T-helper 22 cell (primary cell): ENCODE measurements around the gene COL24A1.

Experiments used
- DNase-seq: peaks from one replicate; pipeline ENCODE4 v3.0.0-alpha.2; 2020; ENCODE audit warnings: low read depth

Gene COL24A1

DNA sequence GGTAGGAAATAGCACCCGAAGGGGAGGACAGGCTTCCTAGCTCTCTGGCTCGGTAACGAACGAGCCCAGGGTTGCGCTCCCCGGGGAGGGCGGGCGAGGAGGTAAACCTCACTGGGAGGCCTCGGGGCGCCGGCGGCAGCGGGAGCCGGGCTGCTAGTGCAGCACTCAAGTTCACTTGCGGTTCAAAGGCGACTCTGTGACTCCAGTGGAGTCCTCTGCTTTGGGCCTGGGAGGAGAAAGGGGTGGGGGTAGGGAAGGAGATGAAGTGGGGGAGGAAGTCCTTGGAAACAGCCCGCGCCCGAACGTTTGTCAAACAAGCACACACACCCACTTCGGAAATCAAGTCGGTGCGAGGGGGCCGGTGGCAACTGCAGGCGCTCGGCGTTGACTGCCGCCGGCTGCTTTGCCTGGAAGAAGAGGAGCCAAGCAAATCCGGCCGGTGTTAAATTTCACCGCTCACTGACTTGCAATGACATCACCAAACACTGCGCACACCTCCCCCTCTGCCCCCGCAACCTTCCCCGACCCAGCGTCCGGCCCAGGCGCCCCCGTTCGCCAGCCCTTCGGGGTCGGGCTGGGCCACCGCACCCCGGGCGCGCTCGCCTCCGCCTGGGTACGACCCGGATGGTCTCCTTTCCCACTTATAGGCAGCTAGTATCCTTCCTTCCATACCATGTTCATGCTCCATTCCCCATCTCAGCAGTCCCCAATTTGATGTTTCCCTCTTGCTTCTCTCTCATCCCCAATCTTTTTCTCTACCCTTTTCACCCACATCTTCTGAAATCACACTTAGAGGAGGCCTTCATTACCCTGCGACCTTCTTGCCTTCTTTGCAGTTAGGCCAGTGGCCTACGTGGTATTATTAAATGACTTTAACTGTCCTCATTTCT lies at the start of gene COL24A1:
Gene COL24A1 (minus strand): TSS at position 207 of the 890 bp plus-strand sequence. CDS start 376 bp downstream, outside the sequence.
- DNase-seq = no peak

DNA sequence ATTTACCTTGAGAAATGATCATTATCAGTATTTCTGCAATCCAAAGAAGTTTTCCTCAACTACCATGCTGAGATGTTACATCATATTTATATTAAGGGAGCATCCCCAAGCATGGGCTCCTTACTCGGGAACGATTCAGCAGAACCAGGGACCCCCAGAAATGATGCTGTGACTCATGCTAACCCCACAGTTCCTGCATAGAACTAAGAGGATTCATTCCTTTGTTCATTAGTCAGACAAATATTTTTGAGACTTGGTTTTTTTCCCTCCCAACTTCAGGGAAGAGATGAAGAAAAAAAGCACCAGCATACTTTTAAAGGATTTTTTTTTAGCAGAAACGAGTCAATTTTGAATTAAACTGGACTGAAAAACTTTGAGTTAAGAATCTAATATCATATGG lies 49.2 kb upstream of the COL24A1 start:
- no peak for DNase-seq

DNA sequence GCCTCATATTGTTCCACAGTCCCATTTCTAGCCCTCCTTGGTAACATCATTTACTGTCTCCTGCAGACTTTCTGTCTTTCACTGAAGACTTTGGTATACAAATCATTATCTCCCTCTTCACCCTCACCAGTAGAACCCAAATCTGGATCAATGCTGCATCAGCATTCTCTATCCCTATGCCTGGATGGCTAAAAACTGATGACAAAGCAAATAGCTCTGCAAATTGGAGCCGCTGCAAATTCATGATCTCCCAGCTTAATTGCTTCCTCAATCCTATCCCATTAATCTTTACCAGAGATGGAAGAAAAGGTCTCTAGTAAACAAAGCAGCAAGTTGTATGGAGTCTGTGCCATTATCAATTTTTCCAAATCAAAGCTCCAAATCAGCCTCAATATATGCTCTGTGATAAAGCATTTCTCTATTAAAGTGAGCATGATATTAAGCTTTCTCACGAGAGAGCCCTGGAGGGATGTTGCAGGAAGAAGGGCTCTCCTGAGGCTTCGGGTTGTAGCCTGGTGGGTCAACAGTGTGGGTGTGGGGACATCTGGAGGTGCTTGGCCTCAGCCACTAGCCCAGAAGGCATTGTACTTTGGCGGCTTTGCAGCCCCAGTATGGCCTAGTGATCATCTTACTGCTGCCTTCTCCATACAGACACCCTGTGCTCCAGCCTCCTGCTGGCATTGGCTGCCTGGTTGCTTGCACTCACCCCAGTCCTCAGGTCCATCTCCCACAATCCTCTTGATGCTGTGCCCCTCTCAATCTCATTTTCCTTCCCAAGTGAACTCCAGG lies 46.2 kb upstream of the COL24A1 start:
- no peak for DNase-seq

DNA sequence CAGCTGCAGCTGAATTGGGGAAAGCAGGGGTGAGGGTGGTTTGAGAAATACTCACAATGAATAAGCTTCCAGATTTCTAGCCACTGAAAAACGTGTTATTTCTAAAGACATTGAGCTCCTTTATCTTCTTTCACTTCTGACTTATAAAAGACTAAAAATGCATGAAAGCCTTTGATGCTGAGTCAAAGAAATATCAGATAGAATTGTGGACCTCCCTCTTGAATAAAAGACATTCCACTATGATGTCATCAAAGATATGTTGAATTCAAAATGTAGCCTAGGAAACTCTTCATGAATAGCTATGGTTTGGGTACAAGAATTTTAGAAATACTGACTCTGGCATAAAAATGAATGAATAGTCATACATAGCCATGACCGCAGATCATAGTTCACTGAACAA lies 44.7 kb upstream of the COL24A1 start:
- no peak for DNase-seq

DNA sequence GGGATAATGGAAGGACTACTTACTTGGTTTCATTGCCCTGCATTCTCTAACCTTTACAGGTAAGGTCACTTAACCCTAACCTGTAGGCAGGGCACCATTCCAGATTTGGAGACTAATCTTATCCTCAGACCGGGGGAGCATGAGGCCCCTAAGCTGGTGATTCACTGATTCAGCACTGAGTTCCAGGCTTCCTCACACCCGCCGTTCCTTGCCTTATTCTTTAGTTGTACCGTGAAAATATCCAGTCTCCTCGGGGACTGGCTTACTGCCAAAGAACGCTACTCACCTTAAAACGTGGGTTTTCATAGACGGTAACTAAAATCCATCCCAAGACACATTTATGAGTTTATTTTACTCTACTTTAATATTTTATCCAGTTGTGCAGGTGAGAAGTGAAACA lies 44.3 kb upstream of the COL24A1 start:
- no peak for DNase-seq

DNA sequence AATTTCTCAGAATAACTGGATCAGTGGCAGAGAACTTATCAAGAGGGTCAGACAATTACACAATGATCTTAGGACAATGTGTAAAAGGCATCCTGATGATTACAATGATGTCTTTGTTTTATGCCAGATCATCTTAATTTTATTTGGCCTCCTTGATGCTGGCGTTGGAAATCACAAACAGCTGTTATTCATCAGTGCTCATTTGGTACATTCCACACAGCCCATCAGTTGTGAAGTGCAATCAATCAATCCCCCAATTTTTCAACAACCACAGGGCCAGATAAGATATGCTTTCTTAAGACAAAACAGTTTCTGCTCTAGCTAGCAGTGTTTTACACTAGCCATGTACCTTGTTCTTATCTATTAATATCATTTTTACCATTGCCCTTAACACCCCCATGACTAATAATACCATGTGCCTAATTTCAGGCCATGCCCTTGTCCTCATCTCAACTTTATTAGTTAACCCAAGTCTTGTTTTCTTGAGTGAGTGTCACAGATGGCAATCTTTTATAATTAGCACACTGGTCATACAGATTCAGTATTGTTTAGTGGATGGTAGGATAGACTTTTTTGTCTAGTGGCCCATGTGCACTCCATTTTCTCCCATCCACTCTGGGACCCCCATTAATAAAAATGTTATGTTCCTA lies 40.8 kb upstream of the COL24A1 start:
- no peak for DNase-seq

DNA sequence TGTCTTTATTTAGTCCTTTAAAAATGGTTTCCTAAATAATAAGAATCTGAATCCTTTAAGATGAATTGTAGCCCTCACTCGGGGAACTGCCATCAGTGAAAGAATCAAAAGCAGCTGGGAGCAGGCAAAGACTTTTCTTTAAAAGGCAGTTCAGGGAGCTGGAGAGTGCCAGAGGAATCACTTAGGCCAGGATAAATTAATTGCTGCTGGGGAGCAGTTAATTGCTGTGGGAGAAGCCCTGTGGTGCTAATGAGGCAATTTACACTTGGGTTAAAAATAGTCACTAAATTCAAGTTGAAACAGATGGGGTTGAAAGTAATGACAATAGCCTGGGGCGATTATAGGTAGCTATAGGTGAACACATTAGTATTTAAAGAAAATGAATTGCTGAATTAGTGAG lies 38.7 kb upstream of the COL24A1 start:
- DNase-seq = no peak

DNA sequence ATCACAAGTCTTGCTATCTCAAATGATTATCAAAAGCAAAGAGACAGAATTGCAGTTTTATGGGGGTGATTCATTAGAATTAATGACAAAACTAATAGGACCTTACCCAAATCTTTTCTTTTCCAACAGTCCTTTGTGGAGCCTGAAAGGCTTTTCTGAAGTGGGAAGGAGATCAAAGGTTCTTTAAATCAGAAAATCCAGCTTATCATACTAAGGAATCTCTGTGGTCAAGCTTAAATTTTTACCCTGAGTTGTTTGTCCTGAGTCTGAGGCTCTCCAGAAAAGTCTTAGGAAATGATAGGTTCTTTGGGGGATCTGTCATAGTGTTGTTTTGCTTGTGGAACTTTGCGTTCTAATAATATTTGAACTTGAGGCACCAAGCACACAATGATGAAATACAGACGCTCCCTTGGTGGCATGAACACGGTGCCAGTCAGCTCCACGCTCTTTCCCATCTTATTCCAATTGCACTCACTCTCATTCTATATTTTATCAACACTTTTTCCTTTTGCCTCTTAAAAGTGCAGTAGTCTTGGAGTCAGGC lies 38.0 kb upstream of the COL24A1 start:
- no peak for DNase-seq

DNA sequence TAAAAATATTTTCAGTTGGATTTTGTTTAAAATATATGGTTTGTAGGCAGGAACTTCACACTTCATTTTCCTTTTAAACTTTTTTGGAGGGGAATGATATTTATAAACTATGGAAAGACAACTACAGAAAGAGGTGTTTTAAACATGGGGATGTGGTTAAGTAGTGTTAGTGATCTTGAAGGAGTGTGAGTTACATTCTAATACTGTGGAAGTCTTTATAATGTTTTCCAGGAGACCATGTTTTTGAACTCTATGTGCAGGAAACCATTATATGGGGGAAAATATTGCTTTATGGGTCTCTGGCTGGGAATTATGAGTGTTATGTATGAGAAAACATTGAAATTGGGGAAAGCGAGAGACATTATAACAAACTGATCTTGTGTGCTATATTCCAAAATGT lies 35.8 kb upstream of the COL24A1 start:
- no peak for DNase-seq

DNA sequence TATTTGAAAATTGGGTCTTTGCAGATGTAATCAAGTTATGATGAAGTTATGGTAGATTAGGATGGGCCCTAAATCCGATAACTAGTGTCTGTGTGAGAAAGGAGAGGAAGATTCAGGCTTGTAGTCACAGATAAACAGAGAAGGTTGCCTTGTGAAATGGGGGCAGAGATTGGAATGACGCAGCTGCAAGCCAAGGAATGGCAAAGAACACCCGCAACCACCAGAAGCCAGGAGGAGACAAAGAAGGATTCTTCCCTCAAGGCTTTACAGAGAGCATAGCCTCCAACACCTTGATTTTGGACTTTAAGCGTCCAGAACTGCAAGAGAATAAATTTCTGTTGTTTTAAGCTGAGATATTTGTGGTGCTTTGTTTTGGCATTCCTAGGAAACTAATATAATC lies 35.4 kb upstream of the COL24A1 start:
- no peak for DNase-seq

DNA sequence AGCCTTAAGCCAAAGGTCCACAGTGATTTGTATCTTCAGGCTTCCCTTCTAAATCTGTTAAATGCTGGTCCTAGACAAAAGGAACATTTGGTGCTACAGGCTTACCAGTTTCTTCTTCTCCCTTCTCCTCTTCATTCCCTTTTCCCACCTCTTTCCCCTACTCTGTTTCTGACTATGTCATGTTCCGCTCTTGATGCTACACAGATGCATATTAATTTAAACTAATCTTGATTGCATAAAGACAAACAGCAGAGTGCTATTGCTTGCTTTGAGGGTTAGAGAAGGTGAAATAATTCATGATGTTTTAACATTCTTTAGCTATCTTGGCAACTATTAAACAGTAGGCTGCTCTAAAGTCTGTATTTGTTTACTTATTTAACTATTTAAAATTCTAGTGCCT lies 34.3 kb upstream of the COL24A1 start:
- no peak for DNase-seq

DNA sequence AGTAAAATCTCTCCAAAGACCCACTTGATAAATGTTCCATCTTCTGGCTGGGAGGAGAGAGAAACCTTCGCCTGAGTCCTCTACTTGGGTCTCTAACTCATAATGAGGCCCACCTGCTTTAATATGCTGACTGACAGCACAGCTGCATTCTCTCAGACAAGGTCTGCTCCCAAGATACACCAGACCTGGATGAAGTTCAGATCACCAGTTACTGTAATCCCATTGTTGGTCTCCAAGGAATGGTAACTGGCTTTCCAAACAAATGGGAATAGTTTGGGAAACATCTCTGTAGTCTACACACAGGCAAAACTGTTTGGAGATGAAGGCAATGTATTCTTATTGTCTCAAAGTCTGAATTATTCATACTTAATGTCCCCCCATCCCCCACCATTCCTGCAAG lies 27.9 kb upstream of the COL24A1 start:
- no peak for DNase-seq

DNA sequence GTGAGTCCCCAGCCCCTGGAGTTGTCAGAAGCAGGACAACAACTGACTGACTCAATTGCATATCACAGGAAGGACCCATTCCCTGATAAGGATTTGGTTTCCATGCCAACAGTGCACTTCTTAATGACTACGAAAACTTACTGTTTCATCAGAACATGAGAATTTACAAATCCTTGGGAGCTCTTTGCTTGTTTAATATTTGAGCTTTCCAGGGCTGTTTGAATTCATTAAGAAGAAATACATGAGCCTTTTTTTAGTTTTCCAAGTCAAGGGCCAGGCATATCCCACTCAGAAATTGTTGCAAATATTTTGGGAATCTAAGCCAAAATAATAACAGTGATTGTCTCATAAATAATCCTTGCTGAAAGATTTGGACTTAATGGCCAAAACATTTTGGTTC lies 27.2 kb upstream of the COL24A1 start:
- no peak for DNase-seq

DNA sequence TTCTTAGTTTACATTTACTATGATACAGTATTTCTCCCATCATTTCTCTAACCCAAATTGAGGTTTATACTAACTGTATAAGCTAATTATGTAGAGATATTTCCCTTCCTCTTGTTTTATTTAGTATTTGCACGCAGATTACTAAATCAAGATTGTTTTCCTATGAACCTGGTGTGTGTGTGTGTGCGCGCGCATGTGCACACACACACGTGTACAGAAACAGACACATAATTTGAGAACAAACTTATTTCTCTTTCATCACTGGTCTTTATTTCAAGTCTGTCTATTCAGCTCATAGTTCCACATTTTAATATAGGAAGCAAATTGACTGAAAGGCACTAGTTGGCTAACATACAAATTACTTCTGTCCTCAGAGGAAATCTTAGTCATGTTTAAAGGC lies 19.7 kb upstream of the COL24A1 start:
- no peak for DNase-seq

DNA sequence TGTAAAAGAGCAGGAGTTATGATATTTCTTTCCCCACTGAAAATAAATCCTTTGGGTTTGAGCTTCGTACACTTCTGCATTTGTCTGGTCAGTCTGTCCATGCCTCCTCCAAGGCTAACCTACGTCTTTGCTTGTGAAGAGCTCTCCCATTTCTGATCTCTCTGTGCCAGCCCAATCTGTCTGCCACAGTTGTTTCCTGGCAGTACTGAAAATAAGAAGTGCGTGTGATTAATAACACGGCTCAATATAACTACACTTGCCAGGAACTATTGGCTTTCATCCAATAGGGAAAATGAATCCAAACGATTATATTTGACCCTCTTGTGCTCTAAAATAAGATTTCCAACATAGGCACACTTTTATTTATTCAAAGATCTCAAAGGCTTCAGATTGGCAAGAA lies 19.2 kb upstream of the COL24A1 start:
- DNase-seq = no peak

DNA sequence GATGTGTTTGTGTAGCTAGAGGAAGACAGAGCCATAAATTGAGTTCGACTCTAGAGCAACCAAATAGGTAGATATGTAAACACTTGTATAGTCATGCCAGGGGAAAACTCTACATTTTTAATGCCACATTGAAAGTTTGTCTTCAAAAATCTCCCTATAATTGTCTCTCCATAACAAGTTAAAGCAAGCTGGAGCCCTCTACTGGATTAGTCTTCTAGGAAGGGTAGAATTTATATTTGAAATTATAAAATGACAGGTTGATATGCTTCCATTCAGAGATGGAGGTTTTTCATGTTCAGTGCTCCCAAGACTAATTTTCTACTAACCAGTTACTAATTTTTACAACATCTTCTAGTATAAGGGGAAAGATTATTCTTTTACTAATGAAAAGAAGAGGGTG lies 13.1 kb upstream of the COL24A1 start:
- no peak for DNase-seq

DNA sequence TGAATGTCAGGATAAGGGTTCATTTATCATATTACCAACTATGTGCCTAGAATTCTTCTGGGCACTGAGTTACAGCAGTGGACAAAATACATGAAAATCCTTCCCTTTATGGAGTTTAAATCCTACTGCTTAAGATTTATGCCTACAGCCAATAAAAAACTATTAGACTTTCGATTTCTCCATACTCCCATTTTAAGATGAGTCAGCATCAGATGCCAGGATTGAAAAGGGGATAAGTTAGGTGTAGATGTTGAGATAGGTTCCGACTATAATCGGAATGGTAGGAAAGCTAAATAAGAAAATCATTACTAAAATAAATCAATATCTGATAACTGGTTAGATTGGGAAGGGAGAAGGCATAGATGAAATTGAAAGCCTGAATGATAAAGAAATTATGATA lies 3.2 kb upstream of the COL24A1 start:
- no peak for DNase-seq

DNA sequence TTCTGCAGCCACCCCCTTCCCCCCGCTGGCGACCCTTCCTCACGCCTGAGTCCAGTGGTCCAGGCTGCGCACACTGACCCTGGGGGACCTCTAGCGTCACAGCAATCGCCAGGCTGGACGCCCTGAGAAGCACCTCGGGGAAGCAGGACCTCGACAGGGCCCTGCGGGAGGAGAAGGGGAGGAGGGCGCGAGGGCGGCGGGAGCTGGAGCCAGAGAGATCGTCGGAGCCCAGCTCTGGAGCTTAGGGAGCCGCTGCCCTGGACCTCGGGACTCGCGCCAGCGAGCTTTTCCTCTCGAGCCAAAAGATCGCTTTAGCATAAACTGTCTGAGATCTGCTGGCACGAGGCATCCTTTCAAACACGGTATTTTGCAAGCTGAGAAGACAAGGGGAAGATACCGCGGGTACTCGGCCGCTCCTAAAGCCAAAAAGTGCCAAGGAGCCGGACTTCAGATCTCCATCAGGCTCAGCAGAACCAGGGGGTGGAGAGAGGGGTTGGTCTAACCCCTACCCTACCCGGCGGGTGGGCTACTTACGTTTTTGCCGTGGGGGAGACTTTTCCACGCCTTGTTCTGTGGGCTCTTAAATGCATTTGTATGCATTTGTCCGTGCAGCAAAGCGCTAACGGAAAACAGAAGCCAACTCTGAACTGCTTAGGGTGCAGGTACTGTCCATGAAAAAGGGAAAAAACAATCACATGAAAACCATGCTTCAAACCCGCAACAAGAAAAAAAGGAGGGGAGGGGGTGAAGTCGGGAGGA lies 586 bp downstream of the COL24A1 start:
- DNase-seq = no peak

DNA sequence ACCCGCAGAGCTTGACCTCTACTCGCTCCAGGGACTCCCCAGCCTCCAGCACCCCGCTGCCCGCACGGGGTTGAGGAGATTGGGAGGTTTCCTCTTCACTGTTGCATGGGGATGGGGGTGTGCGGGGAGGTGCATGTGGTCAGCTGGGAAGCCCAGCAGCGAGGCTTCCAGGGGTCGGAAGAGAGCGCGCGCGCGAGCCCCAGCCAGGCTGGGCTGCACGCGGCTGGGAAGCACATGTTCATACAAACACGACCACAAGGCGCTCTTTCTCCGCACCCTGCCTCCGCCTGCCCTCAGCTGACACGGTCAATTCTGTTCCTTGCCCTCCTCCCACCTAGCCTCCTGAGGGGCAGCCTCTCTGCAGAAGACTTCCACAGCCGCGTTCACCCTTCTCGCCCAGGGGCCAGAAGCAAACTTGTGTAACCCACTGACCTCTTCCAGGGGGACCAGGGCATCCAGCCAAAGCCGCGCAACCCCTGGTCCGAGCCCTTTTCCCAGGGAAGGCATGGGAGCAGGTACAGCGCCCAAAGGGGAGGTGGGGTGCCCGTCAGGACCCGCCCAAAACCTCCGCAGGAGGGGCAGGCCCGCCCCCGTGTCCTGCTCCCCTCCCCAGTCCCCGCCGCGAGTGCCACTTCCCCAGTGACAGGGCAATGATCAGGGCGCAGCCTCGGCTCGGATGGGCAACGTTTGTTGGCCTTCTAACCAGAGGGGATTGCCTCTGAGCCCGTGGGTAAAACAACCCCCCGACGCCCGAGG lies 1.3 kb downstream of the COL24A1 start:
- DNase-seq = no peak

DNA sequence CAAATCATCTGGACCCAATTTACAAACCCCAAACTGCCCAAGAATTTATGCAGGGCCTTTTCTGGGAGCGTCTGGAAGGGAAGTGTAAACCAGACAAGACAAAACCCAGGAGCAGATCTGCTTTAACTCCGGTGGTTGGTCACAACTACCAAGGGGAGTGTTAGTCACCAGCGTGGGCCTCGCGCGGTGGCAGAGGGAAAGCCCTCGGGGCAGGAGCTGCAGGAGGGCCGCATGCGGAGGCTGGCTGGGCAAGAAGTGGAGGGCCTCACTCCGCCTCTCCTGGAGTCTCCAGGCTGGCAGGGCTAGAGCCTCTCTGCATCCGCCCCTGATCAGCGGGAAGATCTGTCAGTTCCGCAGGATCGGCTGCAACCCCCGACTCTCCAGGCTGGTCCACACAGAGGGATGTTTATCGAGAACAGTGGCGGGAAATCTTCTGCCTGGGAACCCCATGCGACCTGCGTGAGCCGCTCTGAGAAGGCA lies 2.0 kb downstream of the COL24A1 start:
- no peak for DNase-seq

DNA sequence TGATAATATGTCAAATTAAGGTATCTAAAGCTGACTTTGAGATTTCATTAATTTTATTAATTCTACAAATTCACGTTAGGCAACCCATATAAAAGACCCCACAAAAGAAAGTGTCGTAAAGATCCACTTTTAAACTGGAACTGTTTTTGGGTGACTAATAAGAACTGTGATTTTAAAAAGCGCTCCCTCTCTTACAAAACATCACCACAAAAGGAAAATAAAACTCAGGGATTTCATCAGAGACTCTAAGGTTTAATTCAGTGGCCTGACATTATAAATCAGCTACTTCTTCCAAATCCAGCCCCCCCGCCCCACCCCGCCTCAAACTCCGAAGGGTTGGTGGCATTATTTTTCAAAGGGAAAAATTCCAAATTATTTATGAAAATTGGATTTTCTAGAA lies 2.7 kb downstream of the COL24A1 start:
- DNase-seq = no peak
